Uterus (tissue), 4 donors: ENCODE results near the gene OS9. TPM values are rescaled to one million over a fixed set of nuclear protein-coding genes. Genes with fewer than 3 reads are reported as not detected.

Experiments used
- DNase-seq, 2 donors: peaks; one replicate each; pipeline ENCODE4 v3.0.0-alpha.2; 2019 to 2020
- H3K27ac ChIP-seq, 2 donors: fragments of 200-600 bp; sonication (generic); 1 replicate in 1 of 2; 2 replicates in 1 of 2; pipeline ENCODE4 v1.5.1; 2016 to 2018
- H3K27me3 ChIP-seq, 2 donors: fragments of 200-600 bp; sonication (generic); one replicate each; pipeline ENCODE4 v1.5.1; 2018 to 2019; ENCODE audit warnings: control low read depth in 1 of 2
- H3K36me3 ChIP-seq, 2 donors: fragments of 200-600 bp; sonication (generic); one replicate each; pipeline ENCODE4 v1.5.1; 2019; ENCODE audit warnings: control low read depth in 1 of 2
- H3K4me1 ChIP-seq, 2 donors: fragments of 200-600 bp; sonication (generic); one replicate each; pipeline ENCODE4 v1.5.1; 2018 to 2019; ENCODE audit warnings: control low read depth in 1 of 2
- H3K4me3 ChIP-seq, 2 donors: fragments of 200-600 bp; sonication (generic); 1 replicate in 1 of 2; 2 replicates in 1 of 2; pipeline ENCODE4 v1.5.1; 2018 to 2019; ENCODE audit warnings: mild to moderate bottlenecking in 1 of 2
- H3K9me3 ChIP-seq, 2 donors: fragments of 200-600 bp; sonication (generic); one replicate each; pipeline ENCODE4 v1.5.1; 2019; ENCODE audit warnings: control low read depth in 1 of 2
- CTCF ChIP-seq, 4 experiments: fragments of 200-600 bp in 2 of 4; fragments of 450-650 bp in 2 of 4; sonication (generic) in 2 of 4; IDR thresholded peaks; one replicate each; pipeline ENCODE4 v1.5.1; 2016 to 2019; ENCODE audit warnings: antibody characterized with exemption in 4 of 4, mild to moderate bottlenecking in 2 of 4, moderate library complexity in 1 of 4
- POLR2A ChIP-seq, 2 donors: fragments of 450-650 bp; IDR thresholded peaks; one replicate each; pipeline ENCODE4 v1.6.1; 2016; ENCODE audit warnings: antibody characterized with exemption in 2 of 2, mild to moderate bottlenecking in 1 of 2, moderate library complexity in 1 of 2
- intact Hi-C: fragments of 100-400 bp; cut with DNase I; formaldehyde crosslinking; loops from one replicate; pipeline ENCODE4 v1.15.1; 2023; ENCODE audit warnings: low total_unique reads
- total RNA-seq, 4 donors: library from RNA; depleted of rRNA in 3 of 4; stranded (reverse); fragments of >200 nt in 3 of 4; gene quantifications; one replicate each; pipeline versions ENCODE4 v1.1.0 to v1.2.4, GENCODE V29; 2014 to 2023
- donor health status: DM: yes; HTN: yes; CAD: no.

Gene OS9
- total RNA-seq, 4 donors from 2014 or later, result 189 to 339 (median 252) TPM

- H3K36me3 ChIP-seq, result no peaks in the 10 kb centered on the region
- intact Hi-C loops, result no loop called here
- DNase-seq, result no peak
- peaks cover 0 to under 1% of the 10 kb centered on the region in 2 donors for H3K4me1 ChIP-seq
- peak overlapping the region in 1 of 2 donors; percentile 98 for H3K27ac ChIP-seq
- H3K4me3 ChIP-seq, result no peak overlapping the region
- H3K9me3 ChIP-seq, result no peaks in the 10 kb centered on the region
- peaks cover 1 to 7% of the 10 kb centered on the region in 2 donors for H3K27me3 ChIP-seq
- TF ChIP-seq CTCF (IDR thresholded peaks at IDR 0.05) (no peak), POLR2A (IDR thresholded peaks at IDR 0.05) (no peak)
These were observed 49.8 kb downstream of the OS9 start for GRCh38 chr12:57743769-57744168.

GRCh38 chr12:57744194-57744776 lies 50.4 kb downstream of the OS9 start:
- H3K4me3 ChIP-seq, result peak overlapping the region; percentile 82 to 96
- no peaks in the 10 kb centered on the region for H3K4me1 ChIP-seq
- H3K36me3 ChIP-seq, result no peaks in the 10 kb centered on the region
- intact Hi-C loops, result no loop called here
- H3K27me3 ChIP-seq, result peaks cover 0 to 3% of the 10 kb centered on the region in 2 donors
- peak overlapping the region; percentile 97 to 98 for H3K27ac ChIP-seq
- H3K9me3 ChIP-seq, result no peaks in the 10 kb centered on the region
- TF ChIP-seq POLR2A (IDR thresholded peaks at IDR 0.05) (no peak), CTCF (IDR thresholded peaks at IDR 0.05) (no peak)
- DNase-seq, result peak; percentile 75

GRCh38 chr12:57744777-57745484 lies 51.0 kb downstream of the OS9 start, which contains the start of gene TSPAN31:
Gene TSPAN31 (plus strand): TSS chr12:57745039. CDS start chr12:57745155, 116 bp downstream.
- peak; percentile 96 to 99 for DNase-seq
- TF ChIP-seq POLR2A (IDR thresholded peaks at IDR 0.05) (peak; percentile 70 to 83), CTCF (IDR thresholded peaks at IDR 0.05) (peak in 1 of 4 experiments; percentile 35)
- Histone ChIP-seq H3K36me3 (no peaks in the 10 kb centered on the region), H3K4me1 (no peaks in the 10 kb centered on the region), H3K27me3 (no peaks in the 10 kb centered on the region), H3K27ac (peak within 1 kb of the TSS; percentile 97 to 98), H3K4me3 (peak within 1 kb of the TSS; percentile 82 to 96), H3K9me3 (no peaks in the 10 kb centered on the region)
- intact Hi-C loops, result no loop called here

GRCh38 chr12:57745485-57745881 lies 51.6 kb downstream of the OS9 start:
- TF ChIP-seq CTCF (IDR thresholded peaks at IDR 0.05) (no peak), POLR2A (IDR thresholded peaks at IDR 0.05) (no peak)
- intact Hi-C loops, result no loop called here

GRCh38 chr12:57746025-57746424 lies 52.1 kb downstream of the OS9 start:
- DNase-seq, result no peak
- Histone ChIP-seq H3K9me3 (no peaks in the 10 kb centered on the region), H3K4me1 (no peaks in the 10 kb centered on the region), H3K36me3 (no peaks in the 10 kb centered on the region), H3K27ac (no peak overlapping the region), H3K4me3 (no peak overlapping the region), H3K27me3 (no peaks in the 10 kb centered on the region)
- intact Hi-C loops, result no loop called here
- TF ChIP-seq CTCF (IDR thresholded peaks at IDR 0.05), result no peak
- no peak for TF ChIP-seq POLR2A (IDR thresholded peaks at IDR 0.05)

More at GRCh38 chr12:57745485-57745881, 51.6 kb downstream of the OS9 start:
- Histone ChIP-seq H3K27ac (peak overlapping the region; percentile 97 to 98), H3K27me3 (no peaks in the 10 kb centered on the region), H3K4me1 (no peaks in the 10 kb centered on the region), H3K4me3 (peak overlapping the region; percentile 82 to 96), H3K9me3 (no peaks in the 10 kb centered on the region), H3K36me3 (no peaks in the 10 kb centered on the region)
- no peak for DNase-seq
